ENCODE measurements around the gene SRP68.

The SRP68 gene

DNA sequence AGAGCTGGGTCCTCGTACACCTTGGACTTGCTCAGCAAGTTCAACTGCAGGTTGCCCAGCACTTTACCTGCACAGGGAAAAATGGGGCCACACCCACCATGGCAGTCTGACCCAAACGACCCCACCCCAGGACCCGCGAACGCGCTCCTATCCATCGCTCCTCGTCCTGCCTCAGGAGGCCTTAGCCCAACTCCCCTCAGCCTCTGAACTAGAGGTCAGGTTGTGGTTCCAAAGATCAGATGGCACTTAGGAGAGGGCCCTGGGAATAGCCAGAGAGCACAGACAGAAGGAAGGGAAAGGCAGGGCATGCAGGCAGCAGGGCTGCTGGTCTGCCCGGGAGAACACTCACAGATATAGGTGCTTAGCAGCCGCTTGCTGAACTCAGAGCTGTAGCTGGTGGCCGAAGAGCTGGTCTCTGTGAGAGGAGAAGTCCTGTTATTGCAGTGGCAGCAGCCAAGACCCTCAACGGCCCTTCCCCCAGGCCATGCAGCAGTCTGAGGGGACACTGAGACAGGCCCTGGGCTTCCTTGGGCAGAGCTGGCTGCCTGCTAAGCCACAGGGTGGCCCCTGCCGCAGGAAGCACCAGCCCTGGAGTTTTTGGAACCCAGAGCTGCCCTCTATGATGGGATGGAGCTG lies 13.5 kb upstream of the SRP68 start:
- no peak for TF ChIP-seq ZFP3 (CRISPR knock-in tag; IDR thresholded peaks at IDR 0.05)
- no peak for TF ChIP-seq ISL1 (CRISPR knock-in tag; IDR thresholded peaks at IDR 0.05)
- TF ChIP-seq CSDC2 (CRISPR knock-in tag; IDR thresholded peaks at IDR 0.05): no peak
- no peak for TF ChIP-seq PPARA (CRISPR knock-in tag; IDR thresholded peaks at IDR 0.05; ENCODE audit: borderline replicate concordance)
- TF ChIP-seq, protein P1, sequence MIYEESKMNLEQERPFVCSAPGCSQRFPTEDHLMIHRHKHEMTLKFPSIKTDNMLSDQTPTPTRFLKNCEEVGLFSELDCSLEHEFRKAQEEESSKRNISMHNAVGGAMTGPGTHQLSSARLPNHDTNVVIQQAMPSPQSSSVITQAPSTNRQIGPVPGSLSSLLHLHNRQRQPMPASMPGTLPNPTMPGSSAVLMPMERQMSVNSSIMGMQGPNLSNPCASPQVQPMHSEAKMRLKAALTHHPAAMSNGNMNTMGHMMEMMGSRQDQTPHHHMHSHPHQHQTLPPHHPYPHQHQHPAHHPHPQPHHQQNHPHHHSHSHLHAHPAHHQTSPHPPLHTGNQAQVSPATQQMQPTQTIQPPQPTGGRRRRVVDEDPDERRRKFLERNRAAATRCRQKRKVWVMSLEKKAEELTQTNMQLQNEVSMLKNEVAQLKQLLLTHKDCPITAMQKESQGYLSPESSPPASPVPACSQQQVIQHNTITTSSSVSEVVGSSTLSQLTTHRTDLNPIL (CRISPR knock-in tag; IDR thresholded peaks at IDR 0.05; ENCODE audit: low read depth): no peak
- TF ChIP-seq ZC3H10 (CRISPR knock-in tag; IDR thresholded peaks at IDR 0.05): no peak
- TF ChIP-seq TCF4 (CRISPR knock-in tag; IDR thresholded peaks at IDR 0.05; ENCODE audit: borderline replicate concordance): no peak
- TF ChIP-seq, protein P2, sequence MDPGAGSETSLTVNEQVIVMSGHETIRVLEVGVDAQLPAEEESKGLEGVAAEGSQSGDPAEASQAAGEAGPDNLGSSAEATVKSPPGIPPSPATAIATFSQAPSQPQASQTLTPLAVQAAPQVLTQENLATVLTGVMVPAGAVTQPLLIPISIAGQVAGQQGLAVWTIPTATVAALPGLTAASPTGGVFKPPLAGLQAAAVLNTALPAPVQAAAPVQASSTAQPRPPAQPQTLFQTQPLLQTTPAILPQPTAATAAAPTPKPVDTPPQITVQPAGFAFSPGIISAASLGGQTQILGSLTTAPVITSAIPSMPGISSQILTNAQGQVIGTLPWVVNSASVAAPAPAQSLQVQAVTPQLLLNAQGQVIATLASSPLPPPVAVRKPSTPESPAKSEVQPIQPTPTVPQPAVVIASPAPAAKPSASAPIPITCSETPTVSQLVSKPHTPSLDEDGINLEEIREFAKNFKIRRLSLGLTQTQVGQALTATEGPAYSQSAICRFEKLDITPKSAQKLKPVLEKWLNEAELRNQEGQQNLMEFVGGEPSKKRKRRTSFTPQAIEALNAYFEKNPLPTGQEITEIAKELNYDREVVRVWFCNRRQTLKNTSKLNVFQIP (CRISPR knock-in tag; IDR thresholded peaks at IDR 0.05; ENCODE audit: borderline replicate concordance, low read depth): no peak
- no peak for TF ChIP-seq TOX (CRISPR knock-in tag; IDR thresholded peaks at IDR 0.05; ENCODE audit: borderline replicate concordance)
- ATAC-seq: no peak

DNA sequence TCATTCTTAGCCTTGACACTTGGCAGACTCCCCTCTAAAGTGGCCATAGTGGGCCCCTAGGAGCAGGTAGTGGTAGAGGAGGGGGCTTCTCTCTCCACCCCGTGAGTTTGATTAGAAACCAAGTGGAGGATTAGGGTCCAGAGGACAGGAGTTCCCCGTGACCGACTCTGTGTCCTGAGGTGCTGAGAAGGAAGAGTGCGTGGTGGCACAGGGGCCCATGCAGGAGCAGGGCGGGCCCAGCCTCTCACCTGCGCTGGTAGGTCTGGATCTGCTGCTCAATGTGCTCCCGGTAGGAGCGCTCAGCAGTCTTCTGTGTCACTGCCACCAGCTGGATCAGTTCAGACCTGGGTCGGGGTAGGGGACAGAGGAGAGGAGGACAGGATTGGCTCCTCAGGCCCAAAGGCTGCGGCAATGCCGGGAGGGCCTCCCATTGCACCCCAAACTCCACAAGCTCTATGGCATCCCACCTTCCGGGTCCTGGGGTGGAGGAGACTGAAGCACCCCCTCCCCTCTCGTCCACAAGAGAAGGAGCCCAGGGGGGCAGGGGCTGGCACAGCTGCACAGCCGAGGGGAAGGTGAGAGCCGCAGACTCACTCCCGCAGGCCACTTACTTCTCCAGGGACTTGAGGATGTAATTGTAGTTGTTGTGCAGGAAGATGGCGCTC lies 12.9 kb upstream of the SRP68 start:
- no peak for ATAC-seq
- no peak for TF ChIP-seq ARNTL (CRISPR knock-in tag; IDR thresholded peaks at IDR 0.05; ENCODE audit: borderline replicate concordance, low read depth)
- no peak for TF ChIP-seq TCF4 (CRISPR knock-in tag; IDR thresholded peaks at IDR 0.05; ENCODE audit: borderline replicate concordance)
- TF ChIP-seq CSDC2 (CRISPR knock-in tag; IDR thresholded peaks at IDR 0.05): no peak
- TF ChIP-seq BACH2 (CRISPR knock-in tag; IDR thresholded peaks at IDR 0.05; ENCODE audit: borderline replicate concordance): no peak
- no peak for TF ChIP-seq ZNF70 (CRISPR knock-in tag; IDR thresholded peaks at IDR 0.05)
- TF ChIP-seq ZC3H10 (CRISPR knock-in tag; IDR thresholded peaks at IDR 0.05): no peak
- TF ChIP-seq, protein P2 (CRISPR knock-in tag; IDR thresholded peaks at IDR 0.05; ENCODE audit: borderline replicate concordance, low read depth): no peak
- no peak for TF ChIP-seq TOX (CRISPR knock-in tag; IDR thresholded peaks at IDR 0.05; ENCODE audit: borderline replicate concordance)
- no peak for TF ChIP-seq ZFP3 (CRISPR knock-in tag; IDR thresholded peaks at IDR 0.05)
- no peak for TF ChIP-seq GLIS3 (CRISPR knock-in tag; IDR thresholded peaks at IDR 0.05)
- TF ChIP-seq, protein P3, sequence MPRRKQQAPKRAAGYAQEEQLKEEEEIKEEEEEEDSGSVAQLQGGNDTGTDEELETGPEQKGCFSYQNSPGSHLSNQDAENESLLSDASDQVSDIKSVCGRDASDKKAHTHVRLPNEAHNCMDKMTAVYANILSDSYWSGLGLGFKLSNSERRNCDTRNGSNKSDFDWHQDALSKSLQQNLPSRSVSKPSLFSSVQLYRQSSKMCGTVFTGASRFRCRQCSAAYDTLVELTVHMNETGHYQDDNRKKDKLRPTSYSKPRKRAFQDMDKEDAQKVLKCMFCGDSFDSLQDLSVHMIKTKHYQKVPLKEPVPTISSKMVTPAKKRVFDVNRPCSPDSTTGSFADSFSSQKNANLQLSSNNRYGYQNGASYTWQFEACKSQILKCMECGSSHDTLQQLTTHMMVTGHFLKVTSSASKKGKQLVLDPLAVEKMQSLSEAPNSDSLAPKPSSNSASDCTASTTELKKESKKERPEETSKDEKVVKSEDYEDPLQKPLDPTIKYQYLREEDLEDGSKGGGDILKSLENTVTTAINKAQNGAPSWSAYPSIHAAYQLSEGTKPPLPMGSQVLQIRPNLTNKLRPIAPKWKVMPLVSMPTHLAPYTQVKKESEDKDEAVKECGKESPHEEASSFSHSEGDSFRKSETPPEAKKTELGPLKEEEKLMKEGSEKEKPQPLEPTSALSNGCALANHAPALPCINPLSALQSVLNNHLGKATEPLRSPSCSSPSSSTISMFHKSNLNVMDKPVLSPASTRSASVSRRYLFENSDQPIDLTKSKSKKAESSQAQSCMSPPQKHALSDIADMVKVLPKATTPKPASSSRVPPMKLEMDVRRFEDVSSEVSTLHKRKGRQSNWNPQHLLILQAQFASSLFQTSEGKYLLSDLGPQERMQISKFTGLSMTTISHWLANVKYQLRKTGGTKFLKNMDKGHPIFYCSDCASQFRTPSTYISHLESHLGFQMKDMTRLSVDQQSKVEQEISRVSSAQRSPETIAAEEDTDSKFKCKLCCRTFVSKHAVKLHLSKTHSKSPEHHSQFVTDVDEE (CRISPR knock-in tag; IDR thresholded peaks at IDR 0.05): no peak
- TF ChIP-seq, protein P4, sequence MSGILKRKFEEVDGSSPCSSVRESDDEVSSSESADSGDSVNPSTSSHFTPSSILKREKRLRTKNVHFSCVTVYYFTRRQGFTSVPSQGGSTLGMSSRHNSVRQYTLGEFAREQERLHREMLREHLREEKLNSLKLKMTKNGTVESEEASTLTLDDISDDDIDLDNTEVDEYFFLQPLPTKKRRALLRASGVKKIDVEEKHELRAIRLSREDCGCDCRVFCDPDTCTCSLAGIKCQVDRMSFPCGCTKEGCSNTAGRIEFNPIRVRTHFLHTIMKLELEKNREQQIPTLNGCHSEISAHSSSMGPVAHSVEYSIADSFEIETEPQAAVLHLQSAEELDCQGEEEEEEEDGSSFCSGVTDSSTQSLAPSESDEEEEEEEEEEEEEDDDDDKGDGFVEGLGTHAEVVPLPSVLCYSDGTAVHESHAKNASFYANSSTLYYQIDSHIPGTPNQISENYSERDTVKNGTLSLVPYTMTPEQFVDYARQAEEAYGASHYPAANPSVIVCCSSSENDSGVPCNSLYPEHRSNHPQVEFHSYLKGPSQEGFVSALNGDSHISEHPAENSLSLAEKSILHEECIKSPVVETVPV (CRISPR knock-in tag; IDR thresholded peaks at IDR 0.05): no peak
- no peak for TF ChIP-seq ZNF8 (CRISPR knock-in tag; IDR thresholded peaks at IDR 0.05)
- no peak for TF ChIP-seq RARB (CRISPR knock-in tag; IDR thresholded peaks at IDR 0.05)
- TF ChIP-seq ISL1 (CRISPR knock-in tag; IDR thresholded peaks at IDR 0.05): no peak

DNA sequence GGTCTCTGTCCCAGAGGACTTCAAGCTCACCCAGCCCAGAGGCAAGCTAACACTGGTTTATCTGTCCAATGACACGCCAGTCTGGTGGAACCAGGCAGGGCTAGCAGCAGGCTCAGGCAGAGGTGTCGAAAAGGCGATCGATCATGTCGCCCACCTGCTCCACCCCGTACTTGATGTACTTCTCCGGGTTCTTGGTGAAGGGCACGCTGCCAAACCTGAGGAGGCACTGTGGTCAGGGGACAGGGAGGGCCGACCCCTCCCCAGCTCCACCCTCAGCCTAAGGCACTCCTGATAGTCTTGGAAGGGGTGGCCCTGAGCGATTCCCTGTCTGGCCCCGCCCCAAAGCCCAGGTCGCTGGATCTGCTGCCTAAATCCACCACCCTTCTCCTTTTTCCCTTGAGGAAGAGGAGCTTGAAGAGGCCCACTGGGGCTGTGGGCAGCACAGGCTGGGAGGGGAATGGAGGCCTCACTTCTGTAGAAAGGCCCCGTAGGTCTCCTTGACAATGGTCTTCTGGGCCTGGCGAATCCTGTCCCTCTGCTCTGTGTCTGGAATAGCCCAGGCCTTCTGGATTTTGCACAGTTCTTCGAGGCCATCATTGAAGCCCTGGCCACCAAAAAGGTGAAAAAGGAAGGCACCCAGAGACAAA lies 11.3 kb upstream of the SRP68 start:
- ATAC-seq: no peak
- no peak for TF ChIP-seq ARNTL (CRISPR knock-in tag; IDR thresholded peaks at IDR 0.05; ENCODE audit: borderline replicate concordance, low read depth)
- TF ChIP-seq CSDC2 (CRISPR knock-in tag; IDR thresholded peaks at IDR 0.05): no peak
- TF ChIP-seq ZNF70 (CRISPR knock-in tag; IDR thresholded peaks at IDR 0.05): no peak
- no peak for TF ChIP-seq PPARA (CRISPR knock-in tag; IDR thresholded peaks at IDR 0.05; ENCODE audit: borderline replicate concordance)
- TF ChIP-seq GLIS3 (CRISPR knock-in tag; IDR thresholded peaks at IDR 0.05): no peak
- TF ChIP-seq, protein P3 (CRISPR knock-in tag; IDR thresholded peaks at IDR 0.05): no peak
- TF ChIP-seq, protein P5, sequence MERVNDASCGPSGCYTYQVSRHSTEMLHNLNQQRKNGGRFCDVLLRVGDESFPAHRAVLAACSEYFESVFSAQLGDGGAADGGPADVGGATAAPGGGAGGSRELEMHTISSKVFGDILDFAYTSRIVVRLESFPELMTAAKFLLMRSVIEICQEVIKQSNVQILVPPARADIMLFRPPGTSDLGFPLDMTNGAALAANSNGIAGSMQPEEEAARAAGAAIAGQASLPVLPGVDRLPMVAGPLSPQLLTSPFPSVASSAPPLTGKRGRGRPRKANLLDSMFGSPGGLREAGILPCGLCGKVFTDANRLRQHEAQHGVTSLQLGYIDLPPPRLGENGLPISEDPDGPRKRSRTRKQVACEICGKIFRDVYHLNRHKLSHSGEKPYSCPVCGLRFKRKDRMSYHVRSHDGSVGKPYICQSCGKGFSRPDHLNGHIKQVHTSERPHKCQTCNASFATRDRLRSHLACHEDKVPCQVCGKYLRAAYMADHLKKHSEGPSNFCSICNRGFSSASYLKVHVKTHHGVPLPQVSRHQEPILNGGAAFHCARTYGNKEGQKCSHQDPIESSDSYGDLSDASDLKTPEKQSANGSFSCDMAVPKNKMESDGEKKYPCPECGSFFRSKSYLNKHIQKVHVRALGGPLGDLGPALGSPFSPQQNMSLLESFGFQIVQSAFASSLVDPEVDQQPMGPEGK (CRISPR knock-in tag; IDR thresholded peaks at IDR 0.05; ENCODE audit: borderline replicate concordance): no peak
- no peak for TF ChIP-seq ZFP3 (CRISPR knock-in tag; IDR thresholded peaks at IDR 0.05)
